GM13977 (cell line): ENCODE measurements around the gene AXDND1.

ENCODE experiments used
- DNase-seq: peaks from one replicate; pipeline ENCODE4 v3.0.0; 2012; ENCODE audit warnings: low spot score
- CTCF ChIP-seq: IDR thresholded peaks from 2 replicates; pipeline ENCODE4 v1.5.1; 2012; ENCODE audit warnings: mild to moderate bottlenecking, control low read depth; ENCODE audit not compliant: insufficient read depth; ENCODE audit errors: extremely low read depth, missing control alignments
- in situ Hi-C: fragments of 300-500 bp; cut with MboI; formaldehyde crosslinking; loops from one replicate; pipeline ENCODE4 v1.12.0; 2022; ENCODE audit warnings: low sequenced_read_pairs, low pct_unique_long_range_greater_than_20kb, mixed read lengths, inconsistent platforms; ENCODE audit not compliant: unreplicated experiment

The AXDND1 gene

DNA sequence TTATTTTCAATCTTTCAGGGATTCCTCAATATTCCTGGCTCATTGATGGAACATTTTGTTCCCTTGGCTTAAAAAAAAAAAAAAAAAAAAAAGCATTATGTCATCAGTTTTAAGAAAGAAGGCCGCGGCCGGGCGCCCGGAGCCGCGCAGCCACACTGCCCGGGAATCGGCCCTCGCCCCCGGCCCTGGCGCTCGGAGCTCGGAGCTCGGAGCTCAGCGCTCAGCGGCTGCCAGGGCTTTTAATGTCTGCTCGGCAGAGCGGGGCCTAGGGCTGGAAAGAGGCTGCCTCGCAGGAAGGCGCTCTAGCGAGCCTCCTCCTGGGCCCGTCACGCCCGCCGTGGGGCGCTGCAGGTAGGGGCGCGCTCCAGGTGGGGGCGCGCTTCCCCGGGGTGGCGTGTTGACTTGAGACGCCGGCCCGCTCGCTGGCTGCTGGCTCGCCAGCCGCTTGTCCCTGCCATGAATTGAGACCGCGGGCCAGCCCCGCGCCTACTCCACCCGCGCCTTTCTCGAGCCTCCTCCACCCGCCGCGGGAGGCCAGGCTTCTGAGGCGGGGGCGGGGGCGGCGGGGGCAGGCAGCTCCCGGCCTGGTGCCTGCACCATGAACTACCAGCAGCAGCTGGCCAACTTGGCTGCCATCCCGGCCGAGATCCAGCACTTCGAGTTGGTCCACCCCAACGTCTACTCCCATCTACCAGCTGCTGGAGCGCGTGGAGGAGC lies 220.5 kb downstream of the AXDND1 start:
- in situ Hi-C loops: no loop called here
- DNase-seq: peak; percentile 35
- TF ChIP-seq CTCF: peak; percentile 15

DNA sequence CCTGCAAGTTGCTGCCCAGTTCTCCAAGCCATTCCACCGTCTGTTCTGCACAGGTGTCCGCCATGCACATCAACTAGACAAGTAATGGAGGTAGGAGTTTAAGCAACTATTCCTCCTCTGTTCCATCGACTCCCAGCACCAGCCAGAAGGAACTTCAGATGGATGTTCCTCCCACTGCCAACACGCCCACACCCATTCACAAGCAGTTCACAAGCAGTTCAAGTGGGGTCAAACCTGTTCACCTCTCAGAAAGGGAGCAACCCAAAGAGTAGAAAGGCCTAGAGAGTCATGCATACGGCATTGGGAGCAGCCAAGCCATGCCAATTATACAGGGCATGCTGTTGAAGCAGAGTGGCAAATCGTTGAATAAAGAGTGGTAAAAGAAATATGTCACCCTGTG lies 221.6 kb downstream of the AXDND1 start:
- no peak for TF ChIP-seq CTCF
- in situ Hi-C loops: no loop called here

GRCh38 chr1:179588425-179589024 lies 222.8 kb downstream of the AXDND1 start:
- no peak for TF ChIP-seq CTCF
- DNase-seq: peak; percentile 12
- in situ Hi-C loops: no loop called here

More for the DNA sequence above, 221.6 kb downstream of the AXDND1 start:
- no peak for DNase-seq

DNA sequence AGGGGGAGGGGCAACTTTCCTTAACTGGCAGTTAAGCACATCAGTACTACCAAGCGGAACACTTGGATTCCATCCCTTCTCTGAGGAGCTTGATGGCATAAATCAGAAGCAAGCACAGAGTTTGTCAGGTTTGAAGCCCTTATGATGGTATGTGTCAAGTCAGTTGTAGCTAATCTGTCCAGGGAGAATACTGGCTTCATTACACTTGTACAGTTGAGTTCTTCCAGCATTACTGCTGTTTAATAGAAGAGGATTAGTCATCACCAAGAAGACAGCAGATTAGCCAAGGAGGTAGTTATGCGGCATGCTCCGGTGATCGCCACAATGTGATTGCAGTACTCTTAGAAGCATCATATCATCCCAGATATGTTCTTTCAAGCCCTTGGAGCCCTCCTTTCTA lies 223.7 kb downstream of the AXDND1 start:
- no peak for DNase-seq
- in situ Hi-C loops: no loop called here
- TF ChIP-seq CTCF: no peak

- in situ Hi-C loops: no loop called here
- no peak for TF ChIP-seq CTCF
- DNase-seq: peak; percentile 6
Observed at GRCh38 chr1:179590671-179591070, 224.9 kb downstream of the AXDND1 start.

GRCh38 chr1:179591253-179591591 lies 225.5 kb downstream of the AXDND1 start:
- TF ChIP-seq CTCF: no peak
- in situ Hi-C loops: no loop called here

More at GRCh38 chr1:179591253-179591591, 225.5 kb downstream of the AXDND1 start:
- DNase-seq: no peak
